HUES64 (cell line): Measurements from ENCODE around the gene NOTO.

Experiments
- H3K27ac ChIP-seq: 2 replicates; pipeline ENCODE4 v1.7.0; 2013; ENCODE audit warnings: low read depth, low read length, inconsistent platforms
- H3K27me3 ChIP-seq: 2 replicates; pipeline ENCODE4 v1.6.1; 2013; ENCODE audit warnings: mild to moderate bottlenecking, low read length; ENCODE audit not compliant: insufficient read depth
- H3K36me3 ChIP-seq: 2 replicates; pipeline ENCODE4 v1.6.1; 2013; ENCODE audit warnings: mild to moderate bottlenecking, low read length; ENCODE audit not compliant: insufficient read depth
- H3K4me1 ChIP-seq: 2 replicates; pipeline ENCODE4 v1.6.1; 2013; ENCODE audit warnings: mild to moderate bottlenecking, low read length, moderate library complexity; ENCODE audit not compliant: insufficient read depth
- H3K4me3 ChIP-seq: 2 replicates; pipeline ENCODE4 v1.5.1; 2013; ENCODE audit warnings: mild to moderate bottlenecking, low read length, moderate library complexity
- H3K9ac ChIP-seq: 2 replicates; pipeline ENCODE4 v1.6.1; 2013; ENCODE audit warnings: mild to moderate bottlenecking, low read depth, low read length
- H3K9me3 ChIP-seq: 2 replicates; pipeline ENCODE4 v1.6.1; 2013; ENCODE audit warnings: low read depth, low read length; ENCODE audit not compliant: insufficient read depth
- WGBS: fragments of 150-250, 120-280 bp; methylation state at CpG from one replicate; pipeline ENCODE4 v1.1.7; 2013; ENCODE audit warnings: missing lambda C conversion rate; 5-methylcytosine and 5-hydroxymethylcytosine counted together

Gene NOTO

DNA sequence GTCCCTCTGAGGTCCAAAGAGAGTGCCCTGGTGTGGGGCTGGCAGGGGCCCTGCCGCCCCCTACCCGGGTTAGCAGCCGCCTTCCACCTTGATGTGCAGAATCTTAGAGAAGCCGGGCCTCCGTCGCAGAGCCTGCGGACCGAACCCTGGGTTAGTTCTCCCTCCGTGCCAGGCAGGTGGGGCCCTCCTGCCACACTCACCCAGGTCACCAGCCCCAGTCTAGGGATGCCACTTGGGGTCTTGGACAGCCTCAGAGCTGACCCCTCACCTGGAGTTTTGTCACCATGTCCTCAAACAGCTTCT is 56.5 kb downstream of the NOTO start:
- Histone ChIP-seq H3K9ac (no peak overlapping the region), H3K4me1 (peaks cover 6% of the 10 kb centered on the region; the same call in 1 of the 2 replicates), H3K27ac (no peak overlapping the region), H3K27me3 (no peaks in the 10 kb centered on the region), H3K9me3 (no peaks in the 10 kb centered on the region), H3K4me3 (no peak overlapping the region), H3K36me3 (peaks cover 11% of the 10 kb centered on the region)
- WGBS: 96% methylated on average over 9 of the region's 9 CpGs

- WGBS: 92% methylated on average over 8 of the region's 8 CpGs
- Histone ChIP-seq H3K9me3 (no peaks in the 10 kb centered on the region), H3K36me3 (peaks cover 7% of the 10 kb centered on the region), H3K27me3 (no peaks in the 10 kb centered on the region), H3K4me1 (peaks cover 6% of the 10 kb centered on the region; the same call in 1 of the 2 replicates), H3K9ac (no peak overlapping the region), H3K27ac (no peak overlapping the region), H3K4me3 (no peak overlapping the region)
These were observed 56.9 kb downstream of the NOTO start for GRCh38 chr2:73259276-73259675.

DNA sequence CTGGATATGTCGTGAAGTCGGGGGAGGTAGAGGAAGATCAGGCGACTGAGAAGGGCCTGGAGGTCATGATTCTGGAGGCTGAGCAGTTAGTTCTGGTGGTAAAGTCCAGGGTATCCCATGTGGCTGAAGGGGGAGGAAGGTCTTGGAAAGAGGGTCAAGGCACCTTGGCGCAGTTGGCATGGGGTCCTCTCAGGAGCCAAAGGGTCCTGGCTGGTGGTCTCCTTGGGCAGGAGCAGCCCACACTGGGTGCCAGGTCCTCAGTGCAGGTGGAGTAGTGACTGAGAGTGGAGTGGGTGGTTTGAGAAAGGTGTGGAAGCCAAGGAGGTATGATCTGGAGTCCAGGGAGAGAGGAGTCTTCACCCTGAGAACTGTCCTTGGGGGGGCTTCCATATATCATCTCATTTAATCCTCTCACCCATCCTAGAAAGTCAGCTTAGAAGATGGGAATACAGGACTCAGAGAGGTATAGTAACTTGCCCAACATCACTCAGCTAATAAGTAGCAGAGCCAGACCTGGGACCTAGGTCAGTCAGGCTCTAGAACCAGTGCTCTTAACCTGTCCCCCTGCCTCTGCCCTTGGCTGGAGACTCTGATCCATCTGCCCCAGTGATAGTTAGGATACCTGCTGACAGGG is 57.4 kb downstream of the NOTO start:
- Histone ChIP-seq H3K4me1 (peaks cover 6% of the 10 kb centered on the region; the same call in 1 of the 2 replicates), H3K27ac (no peak overlapping the region), H3K27me3 (no peaks in the 10 kb centered on the region), H3K9me3 (no peaks in the 10 kb centered on the region), H3K9ac (no peak overlapping the region), H3K36me3 (peaks cover 2% of the 10 kb centered on the region; the same call in 1 of the 2 replicates), H3K4me3 (no peak overlapping the region)
- 92% methylated on average over 4 of the region's 4 CpGs for WGBS

- H3K4me3 ChIP-seq: no peak overlapping the region
- no peak overlapping the region for H3K9ac ChIP-seq
- no peak overlapping the region for H3K27ac ChIP-seq
- H3K27me3 ChIP-seq: no peaks in the 10 kb centered on the region
- 40% methylated on average over 17 of the region's 17 CpGs for WGBS
- no peaks in the 10 kb centered on the region for H3K9me3 ChIP-seq
- H3K4me1 ChIP-seq: peaks cover 6% of the 10 kb centered on the region; the same call in 1 of the 2 replicates
- peaks cover 2% of the 10 kb centered on the region; the same call in 1 of the 2 replicates for H3K36me3 ChIP-seq
These were observed 58.1 kb downstream of the NOTO start for GRCh38 chr2:73260338-73260984.
